NT2/D1 (cell line): Measurements from ENCODE around the gene CHRM1.

Experiments
- SUZ12 ChIP-seq: IDR thresholded peaks from 2 replicates; pipeline ENCODE4 v1.6.1; 2011; ENCODE audit not compliant: insufficient read length, insufficient read depth; ENCODE audit errors: extremely low read depth
- YY1 ChIP-seq: IDR thresholded peaks from 2 replicates; pipeline ENCODE4 v1.6.1; 2011; ENCODE audit not compliant: insufficient read length, insufficient read depth

DNA sequence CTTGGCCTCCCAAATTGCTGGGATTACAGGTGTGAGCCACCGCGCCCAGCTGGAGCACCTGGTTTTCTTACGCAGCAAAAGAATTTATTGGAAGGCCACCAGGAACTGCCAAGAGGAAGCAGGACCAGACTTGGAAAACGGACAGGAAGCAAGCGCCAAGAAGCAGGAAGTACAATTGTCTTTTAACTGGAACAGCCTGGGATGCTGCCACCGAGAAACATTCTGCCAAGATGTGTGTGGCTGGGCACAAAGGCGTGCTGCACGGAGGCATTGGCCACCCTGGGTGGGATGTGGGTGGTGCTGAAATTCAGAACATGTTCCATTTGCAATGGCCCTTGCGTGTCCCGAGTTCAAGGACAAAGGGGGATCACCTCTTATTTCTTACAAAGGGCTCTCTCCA, 25.1 kb downstream of the CHRM1 start:
- TF ChIP-seq SUZ12: no peak
- TF ChIP-seq YY1: no peak
